Testis (tissue), 3 donors: ENCODE data around the gene ZNF786. TPM values are rescaled to one million over a fixed set of nuclear protein-coding genes. Genes with fewer than 3 reads are reported as not detected.

Experiments used
- DNase-seq: peaks from one replicate; pipeline ENCODE4 v3.0.0-alpha.2; 2019
- H3K27ac ChIP-seq, 2 donors: fragments of 200-600 bp; sonication (generic); one replicate each; pipeline ENCODE4 v1.5.1; 2019
- H3K27me3 ChIP-seq: fragments of 200-600 bp; sonication (generic); one replicate; pipeline ENCODE4 v1.5.1; 2019
- H3K36me3 ChIP-seq: fragments of 200-600 bp; sonication (generic); one replicate; pipeline ENCODE4 v1.5.1; 2017; ENCODE audit warnings: low read depth; ENCODE audit errors: missing control alignments
- H3K4me1 ChIP-seq: fragments of 200-600 bp; sonication (generic); one replicate; pipeline ENCODE4 v1.5.1; 2019
- H3K4me3 ChIP-seq, 2 donors: fragments of 200-600 bp; sonication (generic); one replicate each; pipeline ENCODE4 v1.5.1; 2017 to 2019
- H3K9me3 ChIP-seq: fragments of 200-600 bp; sonication (generic); one replicate; pipeline ENCODE4 v1.5.1; 2017
- POLR2A ChIP-seq: fragments of 450-650 bp; IDR thresholded peaks from one replicate; pipeline ENCODE4 v1.6.1; 2017; ENCODE audit warnings: antibody characterized with exemption, mild to moderate bottlenecking, moderate library complexity
- WGBS, 2 donors: methylation state at CpG; one replicate each; pipeline ENCODE4 v1.1.5; 2018; 5-methylcytosine and 5-hydroxymethylcytosine counted together
- intact Hi-C: fragments of 100-400 bp; cut with DNase I; formaldehyde crosslinking; loops from one replicate; pipeline ENCODE4 v1.15.1; 2023; ENCODE audit warnings: low total_unique reads
- polyA plus RNA-seq: library from polyadenylated mRNA; stranded (reverse); fragments of 350-450 nt; fragmentation: Illumina TruSeq; extraction: RNeasy Lipid Tissue Mini Kit (QIAGEN cat#74804); gene quantifications from one replicate; pipeline ENCODE4 v1.2.3, GENCODE V29; 2014; ENCODE audit warnings: low read depth, low replicate concordance; ENCODE audit not compliant: insufficient read depth
- total RNA-seq, 2 donors: library from RNA; depleted of rRNA; stranded (reverse); fragments of >200 nt; gene quantifications; one replicate each; pipeline ENCODE4 v1.2.3, GENCODE V29; 2016
- TF ChIP-seq, protein P1 (sequence below), 3 experiments: fragments of 450-650 bp in 2 of 3; fragments of 200-600 bp in 1 of 3; sonication (generic) in 1 of 3; IDR thresholded peaks; one replicate each; pipeline ENCODE4 v1.5.1; 2016 to 2019; ENCODE audit warnings: antibody characterized with exemption in 3 of 3, mild to moderate bottlenecking in 2 of 3, moderate library complexity in 1 of 3

Gene ZNF786
- total and polyA plus RNA-seq, 3 donors from 2014 or later: 2.6 to 8.8 (median 8.3) TPM

DNA sequence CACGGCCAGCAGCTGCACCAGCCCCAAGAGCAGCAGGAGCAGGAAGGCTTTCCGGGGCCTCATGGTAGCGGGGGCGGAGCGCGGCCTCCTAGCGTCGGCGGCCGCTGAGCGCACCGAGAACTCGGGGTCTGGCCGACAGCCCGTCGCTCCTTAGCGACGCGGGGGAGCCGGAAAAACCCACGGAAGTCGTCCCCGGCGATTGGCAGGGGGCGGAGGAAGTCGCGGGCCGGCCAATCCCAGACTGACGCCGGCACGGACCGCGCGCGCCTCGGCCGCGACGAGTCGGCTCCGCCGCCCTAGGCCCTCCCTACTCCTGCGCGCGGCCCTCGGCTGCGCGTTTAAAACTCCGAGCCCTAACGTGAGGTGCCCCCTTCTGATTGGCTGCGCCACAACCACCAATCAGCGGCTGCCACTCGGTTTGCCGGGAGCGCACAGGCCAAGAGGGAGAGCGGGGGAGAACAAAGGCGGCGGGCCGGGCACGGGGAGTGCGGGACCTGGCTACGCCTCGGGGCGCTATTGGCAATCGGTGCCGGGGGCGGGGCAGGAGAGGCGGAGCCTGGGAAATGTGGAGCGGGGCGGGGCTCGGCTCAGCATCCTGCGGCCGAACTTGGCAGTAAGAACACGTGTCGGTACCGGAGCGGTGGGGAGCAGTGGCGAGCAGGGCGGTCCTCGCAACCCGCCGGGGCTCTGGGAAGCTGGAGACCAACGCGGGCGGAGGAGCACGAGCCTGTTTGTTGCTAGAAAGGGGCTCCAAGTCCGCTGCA lies 62.0 kb downstream of the ZNF786 start, which contains the start of gene PDIA4:
Gene PDIA4 (minus strand): TSS at position 160 of the 764 bp plus-strand sequence. CDS start 97 bp downstream, at position 63.
- DNase-seq: peak; percentile 98
- TF ChIP-seq, protein P1, sequence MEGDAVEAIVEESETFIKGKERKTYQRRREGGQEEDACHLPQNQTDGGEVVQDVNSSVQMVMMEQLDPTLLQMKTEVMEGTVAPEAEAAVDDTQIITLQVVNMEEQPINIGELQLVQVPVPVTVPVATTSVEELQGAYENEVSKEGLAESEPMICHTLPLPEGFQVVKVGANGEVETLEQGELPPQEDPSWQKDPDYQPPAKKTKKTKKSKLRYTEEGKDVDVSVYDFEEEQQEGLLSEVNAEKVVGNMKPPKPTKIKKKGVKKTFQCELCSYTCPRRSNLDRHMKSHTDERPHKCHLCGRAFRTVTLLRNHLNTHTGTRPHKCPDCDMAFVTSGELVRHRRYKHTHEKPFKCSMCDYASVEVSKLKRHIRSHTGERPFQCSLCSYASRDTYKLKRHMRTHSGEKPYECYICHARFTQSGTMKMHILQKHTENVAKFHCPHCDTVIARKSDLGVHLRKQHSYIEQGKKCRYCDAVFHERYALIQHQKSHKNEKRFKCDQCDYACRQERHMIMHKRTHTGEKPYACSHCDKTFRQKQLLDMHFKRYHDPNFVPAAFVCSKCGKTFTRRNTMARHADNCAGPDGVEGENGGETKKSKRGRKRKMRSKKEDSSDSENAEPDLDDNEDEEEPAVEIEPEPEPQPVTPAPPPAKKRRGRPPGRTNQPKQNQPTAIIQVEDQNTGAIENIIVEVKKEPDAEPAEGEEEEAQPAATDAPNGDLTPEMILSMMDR (IDR thresholded peaks at IDR 0.05): peak; percentile 1 to 10 (median 7)
- peak; percentile 19 for TF ChIP-seq POLR2A
- intact Hi-C loops: no loop called here
- H3K9me3 ChIP-seq: no peaks in the 10 kb centered on the region
- no peaks in the 10 kb centered on the region for H3K36me3 ChIP-seq
- H3K4me1 ChIP-seq: peaks cover 5% of the 10 kb centered on the region
- no peaks in the 10 kb centered on the region for H3K27me3 ChIP-seq
- 0 to 1% methylated on average over 28 to 84 of the region's 87 CpGs for WGBS, 2 donors
- H3K27ac ChIP-seq: peak within 1 kb of the TSS; percentile 77 to 87
- peak within 1 kb of the TSS; percentile 81 to 87 for H3K4me3 ChIP-seq

DNA sequence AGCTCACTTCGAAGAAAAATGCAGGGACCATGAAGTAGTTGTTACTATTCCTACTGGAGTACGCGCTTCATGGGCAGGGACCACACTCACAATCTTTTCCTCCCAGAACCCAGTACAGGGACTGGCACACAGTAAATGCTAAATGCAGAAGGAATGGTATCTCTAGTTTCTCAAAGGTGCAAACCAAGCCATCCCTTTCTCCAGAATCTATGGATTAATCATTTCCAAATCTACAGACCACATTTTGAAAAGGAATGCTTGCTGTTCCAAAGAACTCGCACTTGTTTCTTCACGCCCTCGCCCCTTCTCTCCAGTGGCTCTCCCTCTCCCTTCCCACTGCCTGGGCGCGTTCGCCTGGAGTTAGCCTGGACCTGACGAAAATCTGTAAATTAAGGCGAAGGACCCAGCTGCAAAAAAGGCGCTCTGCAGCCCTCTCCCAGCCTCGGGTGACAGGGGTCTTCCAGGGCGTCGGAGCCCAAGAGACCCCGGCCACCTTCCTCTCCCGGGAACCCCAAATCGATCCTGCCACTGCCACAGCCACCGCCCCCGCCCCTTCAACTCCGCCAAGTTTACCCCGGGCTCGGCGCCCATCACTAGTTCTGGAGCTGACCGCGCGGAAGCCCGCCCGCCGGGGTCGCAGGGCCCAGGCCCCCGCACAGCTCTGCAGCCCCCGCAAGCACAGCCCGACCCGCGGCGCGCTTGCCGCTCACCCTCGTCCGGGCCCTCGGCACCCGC lies 62.7 kb downstream of the ZNF786 start:
- Histone ChIP-seq H3K9me3 (no peaks in the 10 kb centered on the region), H3K36me3 (no peaks in the 10 kb centered on the region), H3K4me1 (peaks cover 5% of the 10 kb centered on the region), H3K27ac (peak overlapping the region; percentile 77 to 87), H3K27me3 (no peaks in the 10 kb centered on the region), H3K4me3 (peak overlapping the region; percentile 81 to 87)
- 1 to 2% methylated on average over 20 to 43 of the region's 43 CpGs for WGBS, 2 donors
- no peak for TF ChIP-seq POLR2A
- TF ChIP-seq, protein P1 (IDR thresholded peaks at IDR 0.05): no peak
- DNase-seq: no peak
- intact Hi-C loops: no loop called here

DNA sequence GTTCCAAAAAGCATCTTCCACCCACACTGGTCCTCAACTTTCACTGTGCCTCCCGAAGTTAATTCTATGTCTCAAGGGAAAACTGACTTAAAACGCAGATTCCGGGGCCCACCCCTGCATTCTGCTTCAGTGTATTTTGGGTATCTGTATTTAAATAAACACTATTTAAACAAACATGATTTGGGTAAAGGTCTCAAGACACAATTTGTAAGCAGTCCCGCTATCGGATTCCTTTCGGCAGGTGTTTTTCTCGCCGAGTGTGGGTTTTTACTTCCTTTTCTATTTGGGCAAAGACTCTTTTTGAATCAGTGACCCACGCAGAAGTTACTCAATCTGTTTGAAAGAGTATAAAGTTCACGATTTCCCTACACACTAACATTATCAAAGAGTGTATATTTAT lies 63.5 kb downstream of the ZNF786 start:
- H3K27ac ChIP-seq: no peak overlapping the region
- WGBS, 2 donors: 38 to 41% methylated on average over 10 of the region's 10 CpGs
- H3K4me1 ChIP-seq: peaks cover 5% of the 10 kb centered on the region
- intact Hi-C loops: no loop called here
- TF ChIP-seq POLR2A: no peak
- TF ChIP-seq, protein P1 (IDR thresholded peaks at IDR 0.05): no peak
- peak overlapping the region; percentile 81 to 87 for H3K4me3 ChIP-seq
- H3K36me3 ChIP-seq: no peaks in the 10 kb centered on the region
- H3K9me3 ChIP-seq: no peaks in the 10 kb centered on the region
- H3K27me3 ChIP-seq: no peaks in the 10 kb centered on the region
- no peak for DNase-seq

DNA sequence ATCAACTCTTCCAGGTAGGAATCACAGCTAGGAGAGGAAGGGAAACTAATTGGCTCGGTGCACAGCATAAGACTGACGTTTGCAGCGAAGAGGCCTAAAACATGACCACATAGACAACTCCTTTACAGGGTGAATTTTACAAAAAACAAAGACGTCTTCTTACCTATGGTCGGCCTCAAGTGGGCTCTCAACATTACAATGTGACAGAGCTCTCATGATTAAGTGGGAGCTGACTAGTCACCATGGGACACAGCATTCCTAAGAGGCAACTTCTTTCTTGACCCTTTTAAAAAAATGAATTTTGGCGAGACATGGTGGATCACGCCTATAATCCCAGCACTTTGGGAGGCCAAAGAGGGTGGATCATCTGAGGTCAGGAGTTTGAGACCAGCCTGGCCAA lies 66.9 kb downstream of the ZNF786 start:
- Histone ChIP-seq H3K4me1 (peaks cover 5% of the 10 kb centered on the region), H3K36me3 (no peaks in the 10 kb centered on the region), H3K27ac (no peak overlapping the region), H3K4me3 (no peak overlapping the region), H3K9me3 (no peaks in the 10 kb centered on the region), H3K27me3 (no peaks in the 10 kb centered on the region)
- DNase-seq: no peak
- 87 to 90% methylated on average over 7 of the region's 7 CpGs for WGBS, 2 donors
- no peak for TF ChIP-seq POLR2A
- TF ChIP-seq, protein P1 (IDR thresholded peaks at IDR 0.05): no peak
- intact Hi-C loops: no loop called here
